CD4-positive, alpha-beta T cell treated with Interferon alpha-2 for 1 hour (primary cell): ENCODE measurements around the gene PNLIPRP1.

ENCODE experiments used
- DNase-seq, 2 donors: peaks; one replicate each; pipeline ENCODE4 v3.0.0-alpha.2; 2020 to 2022

PNLIPRP1 gene

DNA sequence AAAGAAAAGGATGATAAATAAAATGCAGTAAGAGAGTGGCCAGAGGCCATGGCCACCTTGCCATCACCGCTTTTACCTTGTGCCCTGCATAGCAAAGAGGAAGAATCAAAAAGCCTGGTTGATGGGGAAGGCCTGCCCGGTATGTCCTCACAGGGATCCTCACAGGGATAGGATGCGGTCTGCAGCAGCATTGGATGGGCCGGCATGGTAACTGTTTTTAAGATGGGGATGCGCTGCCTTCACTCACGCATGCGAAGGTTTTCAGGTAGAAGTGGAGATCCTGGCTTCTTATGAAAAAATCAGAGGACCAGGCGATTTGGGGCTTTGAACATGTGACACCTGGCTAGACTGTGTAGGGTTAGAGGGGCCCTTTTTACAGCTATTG, 42.4 kb downstream of the PNLIPRP1 start:
- DNase-seq, result no peak

DNA sequence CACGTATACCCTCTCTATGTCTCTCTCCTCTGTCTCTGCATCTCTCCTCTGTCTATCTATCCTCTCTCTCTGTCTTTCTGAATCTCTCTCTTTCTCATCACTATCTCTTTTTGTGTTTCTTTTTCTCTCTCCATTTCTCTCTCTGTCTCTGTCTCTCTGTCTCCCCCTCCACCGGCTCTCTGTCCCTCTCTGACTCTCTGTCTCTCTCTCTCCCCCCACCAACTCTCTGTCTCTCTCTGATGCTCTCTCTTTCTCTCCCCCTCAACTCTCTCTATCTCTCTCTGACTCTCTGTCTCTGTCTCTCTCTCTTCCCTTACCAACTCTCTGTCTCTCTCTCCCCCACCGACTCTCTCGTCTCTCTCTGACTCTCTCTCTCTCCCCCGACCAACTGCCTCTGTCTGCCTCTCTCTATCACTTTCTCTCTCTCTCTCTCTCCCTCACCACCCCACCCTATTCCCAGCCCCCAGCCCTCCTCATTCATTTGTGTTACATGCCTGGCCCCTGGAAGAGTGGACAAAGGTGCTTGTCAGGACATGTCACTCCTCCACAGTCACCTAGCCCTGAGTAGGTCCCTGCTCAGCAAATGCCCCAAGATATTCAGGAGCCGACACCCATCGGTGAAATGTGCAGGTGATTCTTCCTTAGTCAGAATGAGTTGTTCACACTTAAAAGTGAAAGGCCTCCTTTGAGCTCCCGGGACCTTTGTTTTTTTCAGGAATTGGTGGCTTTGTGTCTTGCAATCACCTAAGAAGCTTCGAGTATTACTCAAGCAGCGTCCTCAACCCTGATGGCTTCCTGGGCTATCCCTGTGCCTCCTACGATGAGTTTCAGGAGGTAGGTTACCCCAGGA, 43.6 kb downstream of the PNLIPRP1 start:
- no peak for DNase-seq

DNA sequence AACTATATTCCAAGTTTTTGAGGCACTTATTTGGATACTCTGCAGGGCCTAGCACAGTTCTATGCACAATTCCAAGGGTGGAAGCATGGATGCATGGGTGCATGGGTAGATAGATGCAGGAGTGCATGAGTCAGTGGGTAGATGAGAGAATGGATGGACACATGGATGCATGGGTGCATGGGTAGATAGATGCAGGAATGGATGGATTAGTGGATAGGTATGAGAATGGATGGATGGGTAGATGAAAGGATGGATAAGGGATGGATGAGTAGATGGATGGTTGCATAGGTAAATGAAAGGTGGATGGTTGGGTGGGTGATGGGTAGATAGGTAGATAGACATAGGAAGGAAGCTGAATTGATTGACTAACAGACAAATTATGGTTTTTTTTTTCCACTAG, 45.6 kb downstream of the PNLIPRP1 start:
- DNase-seq, result no peak

DNA sequence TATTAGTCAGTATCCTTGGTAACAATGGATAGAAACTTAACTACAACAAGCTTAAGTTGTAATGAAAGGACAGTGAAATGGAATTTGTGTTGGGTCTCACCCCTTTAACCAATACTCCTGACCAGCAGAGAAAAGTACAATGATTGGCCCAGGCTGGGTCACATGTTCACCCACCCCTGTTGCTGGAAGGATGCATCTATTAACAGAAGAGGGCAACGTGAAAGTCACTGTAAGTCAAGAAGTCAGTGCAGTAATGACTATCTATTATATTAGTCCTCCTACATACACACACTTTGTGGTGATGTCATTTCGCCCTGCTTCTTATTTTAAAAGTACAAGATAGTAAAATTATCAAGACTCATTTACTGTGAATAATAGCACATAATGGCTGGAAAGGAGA, 46.2 kb downstream of the PNLIPRP1 start:
- no peak for DNase-seq

DNA sequence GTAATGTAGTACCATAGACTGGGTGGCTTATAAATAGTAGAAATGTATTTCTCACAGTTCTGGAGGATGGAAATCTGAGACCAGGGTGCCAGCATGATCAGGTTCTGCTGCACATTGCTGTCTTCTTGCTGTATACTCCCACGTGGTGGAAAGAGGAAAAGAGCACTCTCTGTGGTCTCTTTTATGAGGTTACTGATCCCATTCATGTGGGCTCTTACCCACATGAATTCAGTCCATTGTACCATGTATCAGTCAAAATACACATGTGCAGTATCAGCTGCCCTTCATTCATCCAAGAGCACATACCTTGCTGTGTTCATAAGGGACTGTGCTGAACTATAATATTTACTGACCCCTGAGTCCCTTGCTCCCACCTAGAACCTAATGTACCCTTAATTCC, 47.1 kb downstream of the PNLIPRP1 start:
- DNase-seq, result no peak

DNA sequence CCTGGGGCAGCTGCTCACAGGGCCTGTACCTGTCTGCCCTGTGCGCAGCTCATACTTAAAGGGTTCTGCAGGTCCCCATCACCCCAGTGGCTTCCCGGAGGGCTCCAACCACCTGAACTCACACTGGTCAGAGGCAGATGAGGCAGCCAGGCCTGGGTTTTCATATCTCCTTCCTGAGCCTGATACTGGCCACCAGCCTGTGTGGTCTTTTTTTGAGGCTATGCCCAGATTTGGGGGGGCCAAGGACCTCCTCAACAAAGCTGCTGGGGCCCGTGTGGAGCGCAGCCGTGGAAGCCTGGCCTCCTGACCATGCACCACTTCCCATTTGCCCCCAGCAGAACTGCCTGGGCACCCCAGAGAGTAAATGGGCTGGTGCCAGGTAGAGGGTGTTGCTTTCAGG, 55.7 kb downstream of the PNLIPRP1 start:
- DNase-seq, result no peak

DNA sequence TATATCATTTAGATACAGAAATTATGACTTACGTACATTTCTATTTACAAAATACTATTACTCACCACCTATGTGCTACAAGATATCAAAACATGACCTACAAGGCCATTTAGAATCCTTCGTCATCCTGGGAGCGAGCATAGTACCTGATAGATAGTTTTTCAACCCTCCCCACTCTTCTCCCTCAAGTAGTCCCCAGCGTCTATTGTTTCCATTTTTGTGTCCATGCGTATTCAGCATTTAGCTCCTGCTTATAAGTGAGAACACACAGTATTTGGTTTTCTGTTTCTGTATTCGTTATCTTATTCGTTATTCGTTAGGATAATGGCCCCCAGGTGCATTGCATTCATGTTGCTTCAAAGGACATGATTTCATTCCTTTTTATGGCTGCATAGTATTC, 58.1 kb downstream of the PNLIPRP1 start:
- no peak for DNase-seq

DNA sequence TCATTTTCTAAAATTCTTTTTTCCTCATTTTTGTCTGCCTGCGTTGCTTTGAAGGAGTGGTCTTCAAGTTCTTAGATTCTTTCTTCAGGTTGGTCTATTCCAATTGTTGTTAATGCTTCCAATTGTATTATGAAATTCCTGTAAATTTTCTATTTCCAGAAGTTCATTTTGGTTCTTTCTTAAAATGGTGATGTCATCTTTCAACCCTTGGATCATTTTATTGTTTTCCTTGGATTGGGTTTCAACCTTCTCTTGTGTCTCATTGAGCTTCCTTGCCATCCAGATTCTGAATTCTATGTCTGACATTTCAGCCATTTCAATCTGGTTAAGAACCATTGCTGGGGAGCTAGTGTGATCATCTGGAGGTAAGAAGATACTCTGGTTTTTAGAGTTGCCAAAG, 63.1 kb downstream of the PNLIPRP1 start:
- DNase-seq, result no peak

DNA sequence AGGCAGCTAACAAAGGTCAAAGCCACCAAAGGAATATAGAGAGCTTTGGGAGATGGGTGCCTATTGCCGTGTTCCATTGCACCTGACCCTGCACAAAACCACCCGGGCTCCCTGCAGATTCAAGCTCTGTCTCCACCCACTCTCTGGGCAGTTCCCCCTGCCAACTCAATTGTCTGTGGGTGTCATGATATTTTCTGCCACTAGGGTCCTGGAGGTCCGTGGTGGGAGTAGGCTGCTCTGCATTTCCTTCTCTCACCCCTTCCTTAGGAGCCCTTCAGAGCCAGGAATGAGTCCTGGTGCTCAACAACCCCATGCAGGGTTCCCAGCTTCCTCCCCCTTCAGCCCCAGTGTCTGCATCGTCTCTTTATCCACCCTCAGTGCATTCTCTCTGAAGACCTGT, 64.1 kb downstream of the PNLIPRP1 start:
- DNase-seq, result no peak

DNA sequence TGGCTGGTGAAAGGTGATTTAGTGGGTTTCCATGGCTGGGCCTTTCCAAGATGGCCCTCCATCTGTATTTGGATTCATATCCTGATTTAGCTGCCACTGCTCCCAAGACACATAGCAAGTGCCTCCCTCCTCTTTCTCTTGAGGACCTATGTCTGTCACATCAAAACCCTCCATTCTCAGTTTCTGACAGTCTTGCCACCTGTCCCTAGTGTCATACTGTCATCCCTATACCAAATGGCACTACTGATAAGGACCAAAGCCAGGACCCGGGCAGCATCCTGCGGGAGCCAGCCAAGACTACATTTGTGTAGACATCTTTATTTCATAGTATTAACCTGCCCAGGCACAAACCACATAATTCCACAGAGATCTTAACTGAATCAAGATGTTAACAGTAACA, 64.8 kb downstream of the PNLIPRP1 start:
- no peak for DNase-seq

DNA sequence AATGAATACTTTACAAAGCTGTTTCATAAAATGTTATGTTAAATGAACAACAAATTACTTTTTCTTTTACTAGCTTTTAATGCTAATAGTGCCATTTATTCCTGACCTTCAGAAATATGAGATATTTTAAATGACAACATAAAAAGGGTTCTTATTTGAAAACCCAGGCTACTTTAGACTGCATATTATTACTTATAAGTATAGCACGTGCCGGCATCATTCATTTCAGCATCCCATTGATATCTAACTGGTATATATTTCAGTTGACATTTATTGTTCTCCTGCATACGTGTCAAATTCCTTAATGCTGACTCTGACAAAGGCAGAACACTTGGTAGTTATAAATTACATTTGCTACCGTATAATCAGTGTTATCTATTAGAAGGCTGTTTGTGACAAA, 65.3 kb downstream of the PNLIPRP1 start:
- no peak for DNase-seq

DNA sequence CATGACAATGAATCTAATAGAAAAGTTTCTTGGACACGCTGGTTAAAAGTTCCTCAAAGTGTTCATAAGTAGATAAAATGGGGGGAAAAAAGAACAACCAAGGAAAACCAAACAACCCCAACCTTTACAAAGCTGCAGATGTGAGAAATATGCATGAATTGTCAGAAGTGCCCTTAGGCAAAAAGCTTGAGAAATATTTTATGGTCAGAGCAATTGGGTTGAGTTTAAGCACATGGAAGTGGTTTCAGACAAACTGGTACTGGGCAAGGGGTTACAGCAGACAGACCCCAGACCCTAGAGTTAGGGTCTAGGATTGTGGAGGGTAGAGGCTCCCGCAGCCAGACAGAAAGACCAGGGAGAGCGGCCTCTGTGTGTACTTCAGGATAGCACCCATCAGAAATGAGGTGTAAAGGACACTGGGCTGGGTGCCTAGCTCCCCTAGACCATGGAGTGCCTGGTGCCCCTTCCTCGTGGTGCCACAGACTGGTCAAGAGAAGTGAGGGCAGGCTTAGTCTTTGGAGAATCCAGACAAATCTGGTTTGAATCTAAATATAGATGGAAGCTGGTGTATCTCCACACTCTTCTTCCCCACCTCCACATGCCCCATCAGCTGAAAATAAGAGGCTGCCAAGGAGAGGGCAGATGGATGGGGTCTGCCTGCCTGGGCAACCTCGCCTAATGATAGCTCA, 67.2 kb downstream of the PNLIPRP1 start:
- no peak for DNase-seq
